HG03064 (cell line): ENCODE measurements around the gene SALL1.

Experiments
- ATAC-seq: cut with Tn5 transposase; IDR thresholded peaks from one replicate; pipeline ENCODE4 v1.9.1; 2021; ENCODE audit warnings: low read depth; ENCODE audit not compliant: unreplicated experiment

SALL1 gene

GRCh38 chr16:51157698-51158097 lies 6.6 kb upstream of the SALL1 start:
- no peak for ATAC-seq

- ATAC-seq = no peak
Measured at GRCh38 chr16:51156807-51157200, 5.7 kb upstream of the SALL1 start.

- ATAC-seq = no peak
Measured at GRCh38 chr16:51155820-51156806, 5.0 kb upstream of the SALL1 start.

GRCh38 chr16:51155199-51155607 lies 4.1 kb upstream of the SALL1 start:
- no peak for ATAC-seq

- ATAC-seq = no peak
Measured at GRCh38 chr16:51154271-51155171, 3.5 kb upstream of the SALL1 start.

- ATAC-seq = no peak
Measured at GRCh38 chr16:51153577-51154031, 2.5 kb upstream of the SALL1 start.

- ATAC-seq = no peak
Measured at GRCh38 chr16:51152691-51153576, 1.9 kb upstream of the SALL1 start.

- ATAC-seq = no peak
Measured at GRCh38 chr16:51151961-51152663, 1.0 kb upstream of the SALL1 start.

- ATAC-seq = no peak
Measured at GRCh38 chr16:51151435-51151960, 428 bp upstream of the SALL1 start.

GRCh38 chr16:51150165-51150887 lies 744 bp downstream of the SALL1 start:
- ATAC-seq = no peak

GRCh38 chr16:51149721-51150164 lies 1.3 kb downstream of the SALL1 start:
- no peak for ATAC-seq

- ATAC-seq = no peak
Measured at GRCh38 chr16:51149251-51149661, 1.8 kb downstream of the SALL1 start.

GRCh38 chr16:51148678-51149228 lies 2.3 kb downstream of the SALL1 start:
- no peak for ATAC-seq

- no peak for ATAC-seq
Measured at GRCh38 chr16:51147776-51148677, 3.0 kb downstream of the SALL1 start.

- ATAC-seq = no peak
Measured at GRCh38 chr16:51146256-51146924, 4.7 kb downstream of the SALL1 start.

GRCh38 chr16:51144203-51144602 lies 6.9 kb downstream of the SALL1 start:
- ATAC-seq = no peak
